ENCODE data around the gene ANKS1A.

ANKS1A gene

DNA sequence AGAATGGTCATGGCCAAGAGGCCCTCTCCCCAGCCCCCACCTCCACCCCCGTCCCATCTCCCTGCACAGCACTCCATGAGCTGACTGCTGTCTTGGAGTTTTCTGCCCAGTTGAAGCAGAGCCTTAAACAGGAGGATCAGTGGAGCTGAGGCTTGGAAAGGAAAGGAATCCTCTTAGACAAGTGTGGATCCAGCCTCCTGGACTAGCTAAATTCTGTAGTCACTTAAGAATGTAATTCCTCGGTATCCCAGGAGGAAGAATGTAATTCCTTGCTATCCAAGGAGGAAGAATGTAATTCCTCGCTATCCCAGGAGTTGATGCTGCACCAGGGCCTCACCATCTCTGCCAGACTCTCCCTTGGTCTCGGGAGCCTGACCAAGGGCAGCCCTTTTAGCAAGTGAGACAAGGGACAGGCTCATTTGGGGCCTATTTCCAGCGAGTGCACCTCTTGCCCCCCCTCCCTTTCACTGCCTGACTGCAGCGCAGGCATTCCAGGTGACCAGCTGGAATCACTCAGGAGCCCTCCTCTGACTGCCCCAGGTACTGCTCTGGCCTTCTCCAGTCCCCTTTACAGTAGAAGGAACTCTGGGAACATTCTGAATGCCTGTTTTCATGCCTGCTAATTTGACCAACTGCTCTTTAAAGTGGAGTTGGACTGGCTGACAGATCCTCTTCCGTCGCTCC, 175.8 kb downstream of the ANKS1A start:
- Histone ChIP-seq H3K9me3 (ENCODE audit: insufficient read depth, low read depth, low read length) (no peaks in the 10 kb centered on the region), H3K4me1 (ENCODE audit: insufficient read depth, low read length, poor library complexity, severe bottlenecking) (peaks cover 33% of the 10 kb centered on the region), H3K4me3 (ENCODE audit: low read length, poor library complexity, severe bottlenecking) (no peak overlapping the region), H2AFZ (ENCODE audit: low read length) (no peak overlapping the region), H3K79me2 (ENCODE audit: insufficient read depth, low read length) (no peaks in the 10 kb centered on the region), H3F3A (ENCODE audit: low read depth) (0 out of 2 replicates have a peak, but pooled peaks cover 4% of the 10 kb centered on the region), H3K9me2 (replicated peaks; ENCODE audit: low read depth, low read length) (no peaks in the 10 kb centered on the region), H3K9ac (ENCODE audit: low read depth, low read length, poor library complexity, severe bottlenecking) (no peak overlapping the region), H3K36me3 (ENCODE audit: insufficient read depth, low read length) (no peaks in the 10 kb centered on the region), H3K4me2 (ENCODE audit: low read depth, low read length, poor library complexity, severe bottlenecking) (no peak overlapping the region), H3K27me3 (ENCODE audit: insufficient read depth, low read length, poor library complexity, severe bottlenecking) (no peaks in the 10 kb centered on the region), H4K20me1 (ENCODE audit: insufficient read depth, low read length, poor library complexity, severe bottlenecking) (no peaks in the 10 kb centered on the region)
- no peak for TF ChIP-seq EZH2phosphoT487 (IDR thresholded peaks at IDR 0.05; ENCODE audit: borderline replicate concordance)
- TF ChIP-seq CTCF (conservative IDR thresholded peaks at IDR 0.05; ENCODE audit: low read length): 0 out of 2 replicates have a peak, but pooled peaks have one; percentile 17

- H3F3A ChIP-seq (ENCODE audit: low read depth): 0 out of 2 replicates have a peak, but pooled peaks cover 4% of the 10 kb centered on the region
- TF ChIP-seq EZH2phosphoT487 (IDR thresholded peaks at IDR 0.05; ENCODE audit: borderline replicate concordance) (no peak), CTCF (conservative IDR thresholded peaks at IDR 0.05; ENCODE audit: low read length) (no peak)
- H2AFZ ChIP-seq (ENCODE audit: low read length): no peak overlapping the region
- H4K20me1 ChIP-seq (ENCODE audit: insufficient read depth, low read length, poor library complexity, severe bottlenecking): no peaks in the 10 kb centered on the region
- no peaks in the 10 kb centered on the region for H3K79me2 ChIP-seq (ENCODE audit: insufficient read depth, low read length)
- H3K4me2 ChIP-seq (ENCODE audit: low read depth, low read length, poor library complexity, severe bottlenecking): no peak overlapping the region
- no peaks in the 10 kb centered on the region for H3K27me3 ChIP-seq (ENCODE audit: insufficient read depth, low read length, poor library complexity, severe bottlenecking)
- peaks cover 33% of the 10 kb centered on the region for H3K4me1 ChIP-seq (ENCODE audit: insufficient read depth, low read length, poor library complexity, severe bottlenecking)
- no peak overlapping the region for H3K4me3 ChIP-seq (ENCODE audit: low read length, poor library complexity, severe bottlenecking)
- H3K9me3 ChIP-seq (ENCODE audit: insufficient read depth, low read depth, low read length): no peaks in the 10 kb centered on the region
- no peak overlapping the region for H3K9ac ChIP-seq (ENCODE audit: low read depth, low read length, poor library complexity, severe bottlenecking)
- H3K9me2 ChIP-seq (replicated peaks; ENCODE audit: low read depth, low read length): no peaks in the 10 kb centered on the region
- no peaks in the 10 kb centered on the region for H3K36me3 ChIP-seq (ENCODE audit: insufficient read depth, low read length)
Measured at GRCh38 chr6:35065441-35065800, 176.4 kb downstream of the ANKS1A start.

GRCh38 chr6:35065870-35066269, 176.8 kb downstream of the ANKS1A start:
- no peak overlapping the region for H2AFZ ChIP-seq (ENCODE audit: low read length)
- H3K36me3 ChIP-seq (ENCODE audit: insufficient read depth, low read length): no peaks in the 10 kb centered on the region
- H3K9me2 ChIP-seq (replicated peaks; ENCODE audit: low read depth, low read length): no peaks in the 10 kb centered on the region
- no peaks in the 10 kb centered on the region for H3K9me3 ChIP-seq (ENCODE audit: insufficient read depth, low read depth, low read length)
- H3K4me3 ChIP-seq (ENCODE audit: low read length, poor library complexity, severe bottlenecking): no peak overlapping the region
- H3K4me1 ChIP-seq (ENCODE audit: insufficient read depth, low read length, poor library complexity, severe bottlenecking): peaks cover 33% of the 10 kb centered on the region
- no peak overlapping the region for H3K9ac ChIP-seq (ENCODE audit: low read depth, low read length, poor library complexity, severe bottlenecking)
- no peaks in the 10 kb centered on the region for H3K27me3 ChIP-seq (ENCODE audit: insufficient read depth, low read length, poor library complexity, severe bottlenecking)
- TF ChIP-seq EZH2phosphoT487 (IDR thresholded peaks at IDR 0.05; ENCODE audit: borderline replicate concordance): no peak
- no peak for TF ChIP-seq CTCF (conservative IDR thresholded peaks at IDR 0.05; ENCODE audit: low read length)
- no peak overlapping the region for H3K4me2 ChIP-seq (ENCODE audit: low read depth, low read length, poor library complexity, severe bottlenecking)
- H3K79me2 ChIP-seq (ENCODE audit: insufficient read depth, low read length): no peaks in the 10 kb centered on the region
- H4K20me1 ChIP-seq (ENCODE audit: insufficient read depth, low read length, poor library complexity, severe bottlenecking): no peaks in the 10 kb centered on the region
- H3F3A ChIP-seq (ENCODE audit: low read depth): 0 out of 2 replicates have a peak, but pooled peaks cover 4% of the 10 kb centered on the region

Data from Loucy (cell line).